Measurements from ENCODE around the gene PC. TPM values are rescaled to one million over a fixed set of nuclear protein-coding genes. Genes with fewer than 3 reads are reported as not detected.

PC gene
- total and polyA plus RNA-seq, 9 of the 15 experiments (the other 6 are each of a cell fraction or from before 2014, with no cell fraction given), result 0.94 to 38.0 (median 8.7) TPM

GRCh38 chr11:66892911-66893310 is 65.3 kb downstream of the PC start:
- 25% methylated on average over 6 of the region's 6 CpGs for WGBS (ENCODE audit: insufficient coverage, low coverage, missing lambda C conversion rate)
- TF ChIP-seq BRD9 (IDR thresholded peaks at IDR 0.05; ENCODE audit: low read depth, partially characterized antibody), result no peak
- no peak for TF ChIP-seq ZNF436 (CRISPR knock-in tag; IDR thresholded peaks at IDR 0.05)
- TF ChIP-seq ZNF140 (CRISPR knock-in tag; IDR thresholded peaks at IDR 0.05), result no peak
- TF ChIP-seq RUNX1 (IDR thresholded peaks at IDR 0.05; ENCODE audit: low read depth), result no peak
- TF ChIP-seq BMI1 (IDR thresholded peaks at IDR 0.05; ENCODE audit: low read length), result no peak
- no peak for TF ChIP-seq ERF (CRISPR knock-in tag; IDR thresholded peaks at IDR 0.05)
- no peak for TF ChIP-seq RBBP5 (IDR thresholded peaks at IDR 0.05; ENCODE audit: borderline replicate concordance, insufficient read depth, low read length, poor library complexity, severe bottlenecking)
- no peak for TF ChIP-seq ZNF75A (CRISPR knock-in tag; IDR thresholded peaks at IDR 0.05)
- TF ChIP-seq STAT5A (IDR thresholded peaks at IDR 0.05; ENCODE audit: borderline replicate concordance, low read length), result no peak
- no peak for TF ChIP-seq EGR1 (conservative IDR thresholded peaks at IDR 0.05)
- TF ChIP-seq HCFC1 (IDR thresholded peaks at IDR 0.05; ENCODE audit: low read depth, low read length), result no peak
- no peak for TF ChIP-seq NUFIP1 (IDR thresholded peaks at IDR 0.05; ENCODE audit: partially characterized antibody)
- TF ChIP-seq, protein P1, sequence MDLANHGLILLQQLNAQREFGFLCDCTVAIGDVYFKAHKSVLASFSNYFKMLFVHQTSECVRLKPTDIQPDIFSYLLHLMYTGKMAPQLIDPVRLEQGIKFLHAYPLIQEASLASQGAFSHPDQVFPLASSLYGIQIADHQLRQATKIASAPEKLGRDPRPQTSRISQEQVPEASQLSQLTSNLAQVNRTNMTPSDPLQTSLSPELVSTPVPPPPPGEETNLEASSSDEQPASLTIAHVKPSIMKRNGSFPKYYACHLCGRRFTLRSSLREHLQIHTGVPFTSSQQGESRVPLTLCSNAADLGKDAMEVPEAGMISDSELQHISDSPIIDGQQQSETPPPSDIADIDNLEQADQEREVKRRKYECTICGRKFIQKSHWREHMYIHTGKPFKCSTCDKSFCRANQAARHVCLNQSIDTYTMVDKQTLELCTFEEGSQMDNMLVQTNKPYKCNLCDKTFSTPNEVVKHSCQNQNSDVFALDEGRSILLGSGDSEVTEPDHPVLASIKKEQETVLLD (IDR thresholded peaks at IDR 0.05), result no peak
- no peak for TF ChIP-seq CTCFL (IDR thresholded peaks at IDR 0.05; ENCODE audit: borderline replicate concordance, insufficient read depth, low read depth, low read length, poor library complexity, severe bottlenecking)
- no peak for TF ChIP-seq HNRNPK (IDR thresholded peaks at IDR 0.05; ENCODE audit: low read depth, low read length, poor library complexity, severe bottlenecking)
- no peak for TF ChIP-seq ZBTB8A (IDR thresholded peaks at IDR 0.05; ENCODE audit: partially characterized antibody)
- TF ChIP-seq, protein P2, sequence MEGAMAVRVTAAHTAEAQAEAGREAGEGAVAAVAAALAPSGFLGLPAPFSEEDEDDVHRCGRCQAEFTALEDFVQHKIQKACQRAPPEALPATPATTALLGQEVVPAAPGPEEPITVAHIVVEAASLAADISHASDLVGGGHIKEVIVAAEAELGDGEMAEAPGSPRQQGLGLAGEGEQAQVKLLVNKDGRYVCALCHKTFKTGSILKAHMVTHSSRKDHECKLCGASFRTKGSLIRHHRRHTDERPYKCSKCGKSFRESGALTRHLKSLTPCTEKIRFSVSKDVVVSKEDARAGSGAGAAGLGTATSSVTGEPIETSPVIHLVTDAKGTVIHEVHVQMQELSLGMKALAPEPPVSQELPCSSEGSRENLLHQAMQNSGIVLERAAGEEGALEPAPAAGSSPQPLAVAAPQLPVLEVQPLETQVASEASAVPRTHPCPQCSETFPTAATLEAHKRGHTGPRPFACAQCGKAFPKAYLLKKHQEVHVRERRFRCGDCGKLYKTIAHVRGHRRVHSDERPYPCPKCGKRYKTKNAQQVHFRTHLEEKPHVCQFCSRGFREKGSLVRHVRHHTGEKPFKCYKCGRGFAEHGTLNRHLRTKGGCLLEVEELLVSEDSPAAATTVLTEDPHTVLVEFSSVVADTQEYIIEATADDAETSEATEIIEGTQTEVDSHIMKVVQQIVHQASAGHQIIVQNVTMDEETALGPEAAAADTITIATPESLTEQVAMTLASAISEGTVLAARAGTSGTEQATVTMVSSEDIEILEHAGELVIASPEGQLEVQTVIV (CRISPR knock-in tag; IDR thresholded peaks at IDR 0.05; ENCODE audit: borderline replicate concordance), result no peak
- no peak for TF ChIP-seq NFATC3 (IDR thresholded peaks at IDR 0.05)
- ChIA-PET POLR2A (interaction anchor here (0.6 to 1.6 kb wide), 5 partner anchors 9 to 330 kb away, joined by 3 to 8 read pairs (median 4); partner anchors contain the start of gene PC), CTCF (ENCODE audit: low intra/inter-chr PET ratio) (no interaction called here)
- H3K27me3 ChIP-seq (ENCODE audit: control insufficient read depth in 2 of 2, insufficient read depth in 2 of 2, low read length in 2 of 2), result no peaks in the 10 kb centered on the region
- H3K27ac ChIP-seq (ENCODE audit: extremely low read depth, low read depth, low read length), result peak overlapping the region; percentile 82; the same call in 2 of the 3 replicates
- no peak for FAIRE-seq
- H3K4me2 ChIP-seq (ENCODE audit: insufficient read depth, low read length), result peak overlapping the region; percentile 38; the same call in 1 of the 2 replicates
- H3K9me1 ChIP-seq (ENCODE audit: control insufficient read depth, insufficient read depth, low read length), result no peaks in the 10 kb centered on the region
- peaks cover 15 to 34% of the 10 kb centered on the region in 2 experiments; a peak in 4 of 5 replicates for H3K4me1 ChIP-seq (replicated peaks in 1 of 2; ENCODE audit: control insufficient read depth in 2 of 2, insufficient read depth in 2 of 2, low read length in 2 of 2)
- intact Hi-C loops (cut with micrococcal nuclease) (loop anchor here (5.0 kb wide), 2 partner anchors 64 to 84 kb away; partner anchors contain the start of genes C11orf86 and PC), in situ Hi-C loops (cut with MboI) (no loop called here)
- no peaks in the 10 kb centered on the region for H4K20me1 ChIP-seq (replicated peaks; ENCODE audit: control insufficient read depth, insufficient read depth, low read length)
- H3K4me3 ChIP-seq, result no peak overlapping the region
- H3K9me3 ChIP-seq (replicated peaks; ENCODE audit: control insufficient read depth, insufficient read depth, low read depth, low read length), result no peaks in the 10 kb centered on the region
- DNase-seq (ENCODE audit: extremely low read depth in 1 of 4, low spot score in 3 of 4), result no peak
- H3K36me3 ChIP-seq (ENCODE audit: control insufficient read depth, insufficient read depth, low read length), result 0 out of 3 replicates have a peak, but pooled peaks cover 3% of the 10 kb centered on the region
- BruUV-seq (replicated peaks), result no TSS peak
- ATAC-seq, result no peak
- H3K79me2 ChIP-seq (ENCODE audit: control insufficient read depth, insufficient read depth, low read length), result peaks cover 4% of the 10 kb centered on the region; the same call in 2 of the 3 replicates
- H3K9ac ChIP-seq (ENCODE audit: insufficient read depth in 1 of 2, low read depth in 2 of 2, low read length in 2 of 2), result peak overlapping the region; percentile 4 to 12; a peak in 1 of 4 replicates
- H2AFZ ChIP-seq (ENCODE audit: low read depth, low read length), result no peak overlapping the region
